ENCODE measurements around the gene COL9A1. TPM values are rescaled to one million over a fixed set of nuclear protein-coding genes. Genes with fewer than 3 reads are reported as not detected.

COL9A1 gene
- polyA plus RNA-seq, 3 donors: not detected

DNA sequence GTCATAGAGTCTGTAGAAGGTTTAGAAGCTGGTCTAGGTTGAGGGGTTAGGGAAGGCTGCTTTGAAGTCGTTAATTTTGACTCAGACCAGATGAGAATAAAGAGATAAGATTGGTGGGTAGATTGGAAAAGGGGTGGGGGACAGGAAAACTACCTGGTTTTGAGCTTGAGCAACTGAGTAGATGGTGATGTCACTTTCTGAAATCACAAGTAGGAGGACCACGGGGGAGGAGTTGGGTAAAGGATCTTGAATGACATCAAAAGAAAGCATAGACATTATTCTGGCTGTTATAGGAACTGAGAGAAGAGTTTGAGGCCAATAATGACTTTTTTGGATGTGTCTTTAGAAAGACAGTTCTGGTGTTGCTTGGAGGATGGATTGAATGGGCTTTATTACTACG is 4.1 kb upstream of the COL9A1 start:
- peaks cover 0 to 5% of the 10 kb centered on the region in 2 donors for H3K27me3 ChIP-seq (ENCODE audit: control insufficient read depth in 2 of 2, insufficient read depth in 2 of 2, low read length in 2 of 2)
- Mint-ChIP-seq H3K4me1 (no peaks in the 10 kb centered on the region), H3K9me3 (no peaks in the 10 kb centered on the region), H3K4me3 (no peak overlapping the region), H3K36me3 (no peaks in the 10 kb centered on the region), H3K27me3 (ENCODE audit: low read depth in 3 of 3) (peaks cover 2 to 3% (median 2%) of the 10 kb centered on the region in 3 donors), H3K27ac (no peak overlapping the region)
- no peak overlapping the region for H3K4me3 ChIP-seq (replicated peaks in 1 of 3; ENCODE audit: low read depth in 2 of 3, low read length in 3 of 3)
- no peaks in the 10 kb centered on the region for H3K36me3 ChIP-seq (replicated peaks in 1 of 2; ENCODE audit: control insufficient read depth in 1 of 2, insufficient read depth in 2 of 2, low read length in 2 of 2)
- WGBS (ENCODE audit: insufficient coverage): 71% methylated on average over 2 of the region's 3 CpGs
- TF ChIP-seq CTCF (IDR thresholded peaks at IDR 0.05): no peak
- H3K27ac ChIP-seq (ENCODE audit: low read depth in 1 of 2, low read length in 2 of 2): no peak overlapping the region
- no peak overlapping the region for H2AFZ ChIP-seq (ENCODE audit: insufficient read depth, low read depth, low read length, poor library complexity, severe bottlenecking)
- H3K9me3 ChIP-seq (replicated peaks in 1 of 2; ENCODE audit: control insufficient read depth in 1 of 2, insufficient read depth in 1 of 2, low read length in 2 of 2): no peaks in the 10 kb centered on the region
- intact Hi-C loops (cut with micrococcal nuclease): no loop called here
- H3K4me1 ChIP-seq (ENCODE audit: control insufficient read depth in 1 of 2, insufficient read depth in 2 of 2, low read length in 2 of 2): no peaks in the 10 kb centered on the region
- DNase-seq: no peak
- no peak overlapping the region for H3K4me2 ChIP-seq (replicated peaks; ENCODE audit: extremely low read depth, low read length, poor library complexity, severe bottlenecking)
- H3K79me2 ChIP-seq (ENCODE audit: insufficient read depth, low read length): no peaks in the 10 kb centered on the region
- no peak overlapping the region for H3K9ac ChIP-seq (ENCODE audit: insufficient read depth, low read length, poor library complexity, severe bottlenecking)
- no peaks in the 10 kb centered on the region for H4K20me1 ChIP-seq (ENCODE audit: insufficient read depth, low read length)

DNA sequence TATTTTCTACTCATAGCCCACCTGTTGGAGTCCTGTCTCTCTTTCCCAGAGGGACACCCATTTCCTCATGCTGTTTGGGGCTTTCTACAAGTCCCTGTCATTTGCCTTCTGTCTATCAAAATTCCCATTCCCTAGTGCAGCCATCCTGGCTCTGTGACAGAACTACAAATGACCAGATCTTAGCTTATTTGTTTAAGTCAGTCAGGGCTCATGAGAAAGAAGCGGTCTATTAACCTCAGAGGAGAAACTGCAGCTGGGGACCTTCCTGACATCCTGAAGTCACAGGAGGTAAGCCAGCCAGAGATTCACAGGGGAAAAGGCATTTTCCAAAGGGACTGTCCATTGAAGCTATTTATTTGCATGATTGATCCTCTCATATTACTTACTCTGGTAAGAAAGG is 1.7 kb upstream of the COL9A1 start:
- WGBS (ENCODE audit: insufficient coverage): 80% methylated on average over 1 of the region's 1 CpG
- intact Hi-C loops (cut with micrococcal nuclease): no loop called here
- H3K36me3 Mint-ChIP-seq: no peaks in the 10 kb centered on the region

More for the DNA sequence above, 1.7 kb upstream of the COL9A1 start:
- H2AFZ ChIP-seq (ENCODE audit: insufficient read depth, low read depth, low read length, poor library complexity, severe bottlenecking): no peak overlapping the region
- Mint-ChIP-seq H3K27me3 (ENCODE audit: low read depth in 3 of 3) (peaks cover 2 to 3% (median 2%) of the 10 kb centered on the region in 3 donors), H3K4me3 (no peak overlapping the region), H3K9me3 (no peaks in the 10 kb centered on the region), H3K4me1 (no peaks in the 10 kb centered on the region), H3K27ac (no peak overlapping the region)
- H4K20me1 ChIP-seq (ENCODE audit: insufficient read depth, low read length): no peaks in the 10 kb centered on the region
- no peak overlapping the region for H3K4me2 ChIP-seq (replicated peaks; ENCODE audit: extremely low read depth, low read length, poor library complexity, severe bottlenecking)
- no peaks in the 10 kb centered on the region for H3K79me2 ChIP-seq (ENCODE audit: insufficient read depth, low read length)
- no peak for TF ChIP-seq CTCF (IDR thresholded peaks at IDR 0.05)
- no peak overlapping the region for H3K4me3 ChIP-seq (replicated peaks in 1 of 3; ENCODE audit: low read depth in 2 of 3, low read length in 3 of 3)
- no peaks in the 10 kb centered on the region for H3K9me3 ChIP-seq (replicated peaks in 1 of 2; ENCODE audit: control insufficient read depth in 1 of 2, insufficient read depth in 1 of 2, low read length in 2 of 2)
- no peak for DNase-seq
- H3K9ac ChIP-seq (ENCODE audit: insufficient read depth, low read length, poor library complexity, severe bottlenecking): no peak overlapping the region
- no peaks in the 10 kb centered on the region for H3K36me3 ChIP-seq (replicated peaks in 1 of 2; ENCODE audit: control insufficient read depth in 1 of 2, insufficient read depth in 2 of 2, low read length in 2 of 2)
- H3K27ac ChIP-seq (ENCODE audit: low read depth in 1 of 2, low read length in 2 of 2): no peak overlapping the region
- H3K4me1 ChIP-seq (ENCODE audit: control insufficient read depth in 1 of 2, insufficient read depth in 2 of 2, low read length in 2 of 2): no peaks in the 10 kb centered on the region
- H3K27me3 ChIP-seq (ENCODE audit: control insufficient read depth in 2 of 2, insufficient read depth in 2 of 2, low read length in 2 of 2): peaks cover 0 to 5% of the 10 kb centered on the region in 2 donors

Data from CD14-positive monocyte (primary cell).